H9 (cell line): ENCODE measurements around the gene CD81. TPM values are rescaled to one million over a fixed set of nuclear protein-coding genes. Genes with fewer than 3 reads are reported as not detected.

Source experiments
- DNase-seq: peaks from one replicate; pipeline ENCODE4 v3.0.0-alpha.2; 2017
- H2AFZ ChIP-seq: one replicate; pipeline ENCODE4 v1.6.1; 2013; ENCODE audit warnings: mild to moderate bottlenecking, low read length, control low read depth, moderate library complexity
- H2AK5ac ChIP-seq: 2 replicates; pipeline ENCODE4 v1.6.1; 2013; ENCODE audit warnings: low read length, control low read depth, mixed read lengths; ENCODE audit not compliant: insufficient read length
- H2BK120ac ChIP-seq: one replicate; pipeline ENCODE4 v1.6.1; 2013; ENCODE audit warnings: low read depth, mild to moderate bottlenecking, low read length, control low read depth, inconsistent platforms; ENCODE audit not compliant: poor library complexity, severe bottlenecking
- H2BK12ac ChIP-seq: 2 replicates; pipeline ENCODE4 v1.6.1; 2013; ENCODE audit warnings: low read length, control low read depth, mixed read lengths, low read depth; ENCODE audit not compliant: insufficient read length
- H2BK15ac ChIP-seq: 2 replicates; pipeline ENCODE4 v1.6.1; 2013; ENCODE audit warnings: low read depth, low read length, control low read depth
- H2BK20ac ChIP-seq: one replicate; pipeline ENCODE4 v1.6.1; 2013; ENCODE audit warnings: low read depth, mild to moderate bottlenecking, low read length, control low read depth, inconsistent platforms; ENCODE audit not compliant: poor library complexity, severe bottlenecking
- H2BK5ac ChIP-seq: 2 replicates; pipeline ENCODE4 v1.6.1; 2013; ENCODE audit warnings: low read length, control low read depth, mixed read lengths; ENCODE audit not compliant: insufficient read length
- H3K14ac ChIP-seq: 2 replicates; pipeline ENCODE4 v1.6.1; 2013; ENCODE audit warnings: low read length, control low read depth; ENCODE audit not compliant: insufficient read depth
- H3K18ac ChIP-seq: 2 replicates; pipeline ENCODE4 v1.6.1; 2013; ENCODE audit warnings: low read depth, mild to moderate bottlenecking, mixed read lengths, low read length, control low read depth; ENCODE audit not compliant: insufficient read length
- H3K23ac ChIP-seq: 2 replicates; pipeline ENCODE4 v1.6.1; 2013; ENCODE audit warnings: low read length, control low read depth, mixed read lengths, low read depth; ENCODE audit not compliant: insufficient read length
- H3K23me2 ChIP-seq: 2 replicates; pipeline ENCODE4 v1.6.1; 2013; ENCODE audit warnings: low read depth, mild to moderate bottlenecking, mixed read lengths, low read length, control low read depth; ENCODE audit not compliant: insufficient read length, poor library complexity, severe bottlenecking
- H3K27ac ChIP-seq: 2 replicates; pipeline ENCODE4 v1.5.1; 2013; ENCODE audit warnings: low read length, control low read depth, mixed read lengths, low read depth; ENCODE audit not compliant: insufficient read length
- H3K27me3 ChIP-seq: 2 replicates; pipeline ENCODE4 v1.6.1; 2013; ENCODE audit warnings: low read length, control low read depth, inconsistent platforms; ENCODE audit not compliant: insufficient read depth
- H3K4ac ChIP-seq: 2 replicates; pipeline ENCODE4 v1.6.1; 2013; ENCODE audit warnings: low read depth, mild to moderate bottlenecking, control low read depth, inconsistent platforms, low read length, moderate library complexity
- H3K4me1 ChIP-seq: 2 replicates; pipeline ENCODE4 v1.6.1; 2013; ENCODE audit warnings: low read length, control low read depth, inconsistent platforms; ENCODE audit not compliant: insufficient read depth
- H3K4me2 ChIP-seq: 2 replicates; pipeline ENCODE4 v1.6.1; 2013; ENCODE audit warnings: low read length, control low read depth, mixed read lengths; ENCODE audit not compliant: insufficient read length, insufficient read depth
- H3K56ac ChIP-seq: 2 replicates; pipeline ENCODE4 v1.6.1; 2013; ENCODE audit warnings: low read depth, mild to moderate bottlenecking, mixed read lengths, low read length, control low read depth; ENCODE audit not compliant: insufficient read length
- H3K79me1 ChIP-seq: 2 replicates; pipeline ENCODE4 v1.6.1; 2013; ENCODE audit warnings: low read depth, mild to moderate bottlenecking, moderate library complexity, low read length, control low read depth, inconsistent platforms; ENCODE audit not compliant: insufficient read depth, poor library complexity, severe bottlenecking
- H3K79me2 ChIP-seq: 2 replicates; pipeline ENCODE4 v1.6.1; 2013; ENCODE audit warnings: low read length, control low read depth, inconsistent platforms; ENCODE audit not compliant: insufficient read depth
- H3K9ac ChIP-seq: 2 replicates; pipeline ENCODE4 v1.6.1; 2013; ENCODE audit warnings: low read length, control low read depth, mixed read lengths; ENCODE audit not compliant: insufficient read length; ENCODE audit errors: extremely low read depth
- H3K9me3 ChIP-seq: one replicate; pipeline ENCODE4 v1.6.1; 2013; ENCODE audit warnings: low read depth, low read length, inconsistent platforms; ENCODE audit not compliant: control insufficient read depth
- H3T11ph ChIP-seq: one replicate; pipeline ENCODE4 v1.6.1; 2013; ENCODE audit warnings: mild to moderate bottlenecking, low read length, control low read depth, inconsistent platforms
- H4K20me1 ChIP-seq: one replicate; pipeline ENCODE4 v1.6.1; 2013; ENCODE audit not compliant: control insufficient read depth, insufficient read length, insufficient read depth
- H4K5ac ChIP-seq: 2 replicates; pipeline ENCODE4 v1.6.1; 2013; ENCODE audit warnings: low read depth, mild to moderate bottlenecking, mixed read lengths, low read length, control low read depth; ENCODE audit not compliant: insufficient read length
- H4K8ac ChIP-seq: replicated peaks from 2 replicates; pipeline ENCODE4 v1.6.1; 2013; ENCODE audit warnings: low read length, control low read depth, mixed read lengths, low read depth; ENCODE audit not compliant: insufficient read length
- H4K91ac ChIP-seq: 2 replicates; pipeline ENCODE4 v1.6.1; 2013; ENCODE audit warnings: low read depth, mild to moderate bottlenecking, moderate library complexity, mixed read lengths, low read length, control low read depth; ENCODE audit not compliant: insufficient read length
- H3K27ac Mint-ChIP-seq, 3 experiments: 2 replicates in 2 of 3; 3 replicates in 1 of 3; pipeline ENCODE4 v1.8.0; 2020 to 2021; ENCODE audit warnings: mixed read lengths in 3 of 3, mild to moderate bottlenecking in 1 of 3, moderate library complexity in 1 of 3
- H3K27me3 Mint-ChIP-seq: 2 replicates; pipeline ENCODE4 v1.8.0; 2021; ENCODE audit warnings: low read depth, mild to moderate bottlenecking, moderate library complexity, mixed read lengths
- H3K36me3 Mint-ChIP-seq, 3 experiments: 2 replicates in 2 of 3; 3 replicates in 1 of 3; pipeline ENCODE4 v1.8.0; 2020 to 2021; ENCODE audit warnings: low read depth in 3 of 3, mixed read lengths in 3 of 3; ENCODE audit not compliant: insufficient read depth in 1 of 3
- H3K4me1 Mint-ChIP-seq, 2 experiments: 2 replicates each; pipeline ENCODE4 v1.8.0; 2020; ENCODE audit warnings: mixed read lengths in 2 of 2
- H3K4me3 Mint-ChIP-seq, 2 experiments: 2 replicates in 1 of 2; 3 replicates in 1 of 2; pipeline ENCODE4 v1.8.0; 2020 to 2021; ENCODE audit warnings: mild to moderate bottlenecking in 2 of 2, mixed read lengths in 2 of 2, moderate library complexity in 1 of 2
- H3K9me3 Mint-ChIP-seq, 2 experiments: 2 replicates in 1 of 2; 3 replicates in 1 of 2; pipeline ENCODE4 v1.8.0; 2020; ENCODE audit warnings: mild to moderate bottlenecking in 2 of 2, mixed read lengths in 2 of 2, moderate library complexity in 1 of 2
- WGBS: extraction: QIAGEN DNeasy Blood & Tissue Kit; methylation state at CpG from one replicate; pipeline ENCODE4 v1.1.7; 2013; ENCODE audit warnings: missing lambda C conversion rate, low lambda C conversion rate, mixed read lengths; ENCODE audit not compliant: insufficient read length; ENCODE audit errors: extremely low coverage; 5-methylcytosine and 5-hydroxymethylcytosine counted together
- total RNA-seq: library from RNA; stranded (reverse); gene quantifications from 2 replicates; pipeline ENCODE4 v1.2.1, GENCODE V29; 2021
- TF ChIP-seq, protein P1 (sequence below): fragments of 200-600 bp; sonication (generic); conservative IDR thresholded peaks from 3 replicates; pipeline ENCODE4 v1.8.0; 2021; ENCODE audit warnings: antibody characterized with exemption, mild to moderate bottlenecking

CD81 gene
- total RNA-seq, 1 experiment from 2014 or later, result 246 TPM

GRCh38 chr11:2408671-2409070 lies 31.6 kb downstream of the CD81 start:
- no peaks in the 10 kb centered on the region for H3K9me3 ChIP-seq
- H2BK20ac ChIP-seq, result no peak overlapping the region
- Mint-ChIP-seq H3K9me3 (no peaks in the 10 kb centered on the region; a peak in 1 of 5 replicates), H3K27ac (no peak overlapping the region), H3K4me3 (no peak overlapping the region), H3K4me1 (no peaks in the 10 kb centered on the region), H3K36me3 (peaks cover 0 to 3% (median 0%) of the 10 kb centered on the region in 3 experiments; a peak in 1 of 7 replicates), H3K27me3 (peaks cover 7% of the 10 kb centered on the region)
- no peak overlapping the region for H2AK5ac ChIP-seq
- H2BK120ac ChIP-seq, result no peak overlapping the region
- no peaks in the 10 kb centered on the region for H3K23me2 ChIP-seq
- no CpG with 5 or more reads among the region's 11 CpGs for WGBS
- no peaks in the 10 kb centered on the region for H4K20me1 ChIP-seq
- H3K4me1 ChIP-seq, result no peaks in the 10 kb centered on the region
- H2AFZ ChIP-seq, result no peak overlapping the region
- TF ChIP-seq, protein P1, sequence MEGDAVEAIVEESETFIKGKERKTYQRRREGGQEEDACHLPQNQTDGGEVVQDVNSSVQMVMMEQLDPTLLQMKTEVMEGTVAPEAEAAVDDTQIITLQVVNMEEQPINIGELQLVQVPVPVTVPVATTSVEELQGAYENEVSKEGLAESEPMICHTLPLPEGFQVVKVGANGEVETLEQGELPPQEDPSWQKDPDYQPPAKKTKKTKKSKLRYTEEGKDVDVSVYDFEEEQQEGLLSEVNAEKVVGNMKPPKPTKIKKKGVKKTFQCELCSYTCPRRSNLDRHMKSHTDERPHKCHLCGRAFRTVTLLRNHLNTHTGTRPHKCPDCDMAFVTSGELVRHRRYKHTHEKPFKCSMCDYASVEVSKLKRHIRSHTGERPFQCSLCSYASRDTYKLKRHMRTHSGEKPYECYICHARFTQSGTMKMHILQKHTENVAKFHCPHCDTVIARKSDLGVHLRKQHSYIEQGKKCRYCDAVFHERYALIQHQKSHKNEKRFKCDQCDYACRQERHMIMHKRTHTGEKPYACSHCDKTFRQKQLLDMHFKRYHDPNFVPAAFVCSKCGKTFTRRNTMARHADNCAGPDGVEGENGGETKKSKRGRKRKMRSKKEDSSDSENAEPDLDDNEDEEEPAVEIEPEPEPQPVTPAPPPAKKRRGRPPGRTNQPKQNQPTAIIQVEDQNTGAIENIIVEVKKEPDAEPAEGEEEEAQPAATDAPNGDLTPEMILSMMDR, result no peak
- no peak overlapping the region for H4K5ac ChIP-seq
- no peak overlapping the region for H3K4ac ChIP-seq
- H3K4me2 ChIP-seq, result no peak overlapping the region
- no peak overlapping the region for H2BK5ac ChIP-seq
- H4K91ac ChIP-seq, result no peak overlapping the region
- H2BK12ac ChIP-seq, result no peak overlapping the region
- no peak for DNase-seq
- no peak overlapping the region for H3K18ac ChIP-seq
- H3K79me1 ChIP-seq, result no peaks in the 10 kb centered on the region
- no peak overlapping the region for H4K8ac ChIP-seq
- H3K56ac ChIP-seq, result no peak overlapping the region
- no peak overlapping the region for H3K14ac ChIP-seq
- H3K79me2 ChIP-seq, result no peaks in the 10 kb centered on the region
- H3K23ac ChIP-seq, result no peak overlapping the region
- H2BK15ac ChIP-seq, result no peak overlapping the region
- no peak overlapping the region for H3K9ac ChIP-seq
- H3K27me3 ChIP-seq, result no peaks in the 10 kb centered on the region
- no peak overlapping the region for H3K27ac ChIP-seq
- H3T11ph ChIP-seq, result no peak overlapping the region
